ENCODE data around the gene IPP. TPM values are rescaled to one million over a fixed set of nuclear protein-coding genes. Genes with fewer than 3 reads are reported as not detected.

IPP gene
- total RNA-seq, 2 donors from 2014 or later, result 7.5 to 7.9 TPM

GRCh38 chr1:45673956-45674355 is 76.5 kb downstream of the IPP start:
- H3K36me3 ChIP-seq (replicated peaks in 1 of 2; ENCODE audit: insufficient read depth in 1 of 2, low read depth in 2 of 2), result no peaks in the 10 kb centered on the region
- TF ChIP-seq CTCF (IDR thresholded peaks at IDR 0.05) (no peak), POLR2A (IDR thresholded peaks at IDR 0.05) (no peak)
- intact Hi-C loops (cut with DNase I), result no loop called here
- no peak overlapping the region for H3K4me3 ChIP-seq
- ATAC-seq (no peak), DNase-seq (no peak)
- H3K9me3 ChIP-seq, result no peaks in the 10 kb centered on the region
- no peaks in the 10 kb centered on the region for H3K27me3 ChIP-seq
- WGBS, 2 donors, result 92 to 93% methylated on average over 4 of the region's 4 CpGs
- no peak overlapping the region for H3K27ac ChIP-seq
- peaks cover 71% of the 10 kb centered on the region for H3K4me1 ChIP-seq

GRCh38 chr1:45669859-45670655 is 80.4 kb downstream of the IPP start:
- peaks cover 47% of the 10 kb centered on the region for H3K4me1 ChIP-seq

GRCh38 chr1:45669379-45669778 is 81.1 kb downstream of the IPP start:
- H3K4me1 ChIP-seq, result peaks cover 43% of the 10 kb centered on the region
- no peaks in the 10 kb centered on the region for H3K27me3 ChIP-seq
- no peak for ATAC-seq
- no peak overlapping the region for H3K4me3 ChIP-seq
- TF ChIP-seq CTCF (IDR thresholded peaks at IDR 0.05) (no peak), POLR2A (IDR thresholded peaks at IDR 0.05) (no peak)
- no peak for DNase-seq
- intact Hi-C loops (cut with DNase I), result no loop called here
- peak overlapping the region in 1 of 4 donors; percentile 16 for H3K27ac ChIP-seq
- H3K36me3 ChIP-seq (replicated peaks in 1 of 2; ENCODE audit: insufficient read depth in 1 of 2, low read depth in 2 of 2), result no peaks in the 10 kb centered on the region
- no peaks in the 10 kb centered on the region for H3K9me3 ChIP-seq
- WGBS, 2 donors, result 19 to 29% methylated on average over 1 of the region's 1 CpG

More at GRCh38 chr1:45669859-45670655, 80.4 kb downstream of the IPP start:
- Histone ChIP-seq H3K36me3 (replicated peaks in 1 of 2; ENCODE audit: insufficient read depth in 1 of 2, low read depth in 2 of 2) (no peaks in the 10 kb centered on the region), H3K9me3 (no peaks in the 10 kb centered on the region), H3K27ac (peak overlapping the region in 1 of 4 donors; percentile 16), H3K27me3 (no peaks in the 10 kb centered on the region), H3K4me3 (no peak overlapping the region)
- WGBS, 2 donors, result 73 to 77% methylated on average over 6 of the region's 6 CpGs
- ATAC-seq, result no peak
- intact Hi-C loops (cut with DNase I), result no loop called here
- no peak for TF ChIP-seq CTCF (IDR thresholded peaks at IDR 0.05)
- no peak for TF ChIP-seq POLR2A (IDR thresholded peaks at IDR 0.05)
- DNase-seq, result no peak

- H3K36me3 ChIP-seq (replicated peaks in 1 of 2; ENCODE audit: insufficient read depth in 1 of 2, low read depth in 2 of 2), result no peaks in the 10 kb centered on the region
- DNase-seq, result no peak
- 88 to 95% methylated on average over 4 of the region's 4 CpGs for WGBS, 2 donors
- H3K4me3 ChIP-seq, result no peak overlapping the region
- H3K27ac ChIP-seq, result no peak overlapping the region
- intact Hi-C loops (cut with DNase I), result no loop called here
- no peaks in the 10 kb centered on the region for H3K9me3 ChIP-seq
- peak; percentile 35 for ATAC-seq
- TF ChIP-seq POLR2A (IDR thresholded peaks at IDR 0.05) (no peak), CTCF (IDR thresholded peaks at IDR 0.05) (no peak)
- H3K27me3 ChIP-seq, result no peaks in the 10 kb centered on the region
- H3K4me1 ChIP-seq, result peaks cover 34% of the 10 kb centered on the region
These were observed 81.9 kb downstream of the IPP start for GRCh38 chr1:45668526-45668925.
